Keratinocyte (primary cell): ENCODE data around the gene DNAJC17. TPM values are rescaled to one million over a fixed set of nuclear protein-coding genes. Genes with fewer than 3 reads are reported as not detected.

Experiments used
- DNase-seq: peaks from one replicate; pipeline ENCODE4 v3.0.0-alpha.2; 2011; ENCODE audit warnings: low read depth, missing footprints, low spot score
- FAIRE-seq: peaks from 2 replicates; lab custom pipeline; 2011; peaks lifted over from hg19 to GRCh38; lab: Jason Lieb, UNC
- H2AFZ ChIP-seq: 2 replicates; pipeline ENCODE4 v1.6.0; 2012; ENCODE audit warnings: low read length, control low read depth, inconsistent platforms; ENCODE audit not compliant: control insufficient read depth
- H3K27ac ChIP-seq: 2 replicates; pipeline ENCODE4 v1.5.1; 2011; ENCODE audit warnings: low read length; ENCODE audit not compliant: control insufficient read depth, insufficient read depth
- H3K27me3 ChIP-seq: 3 replicates; pipeline ENCODE4 v1.6.0; 2011; ENCODE audit warnings: low read length; ENCODE audit not compliant: control insufficient read depth, insufficient read depth; ENCODE audit errors: extremely low read depth
- H3K36me3 ChIP-seq, 2 experiments: 2 replicates in 1 of 2; 3 replicates in 1 of 2; pipeline ENCODE4 v1.5.1; 2011; ENCODE audit warnings: low read length in 2 of 2, mild to moderate bottlenecking in 1 of 2; ENCODE audit not compliant: control insufficient read depth in 2 of 2, insufficient read depth in 2 of 2; ENCODE audit errors: extremely low read depth in 1 of 2
- H3K4me1 ChIP-seq: 3 replicates; pipeline ENCODE4 v1.5.1; 2011; ENCODE audit warnings: low read length; ENCODE audit not compliant: control insufficient read depth, insufficient read depth; ENCODE audit errors: extremely low read depth
- H3K4me2 ChIP-seq: 3 replicates; pipeline ENCODE4 v1.6.0; 2011; ENCODE audit warnings: low read depth, low read length; ENCODE audit not compliant: control insufficient read depth, insufficient read depth; ENCODE audit errors: extremely low read depth
- H3K4me3 ChIP-seq, 3 experiments: fragments of 200-600 bp in 1 of 3; sonication (generic) in 1 of 3; 2 replicates in 2 of 3; 3 replicates in 1 of 3; pipeline ENCODE4 v1.5.1; 2011 to 2016; ENCODE audit warnings: low read length in 3 of 3, mild to moderate bottlenecking in 3 of 3, control low read depth in 2 of 3, inconsistent platforms in 1 of 3, low read depth in 1 of 3, mixed read lengths in 1 of 3, mixed run types in 1 of 3, moderate library complexity in 1 of 3; ENCODE audit not compliant: control insufficient read depth in 2 of 3, insufficient read depth in 2 of 3; ENCODE audit errors: extremely low read depth in 1 of 3
- H3K79me2 ChIP-seq: 2 replicates; pipeline ENCODE4 v1.6.0; 2012; ENCODE audit warnings: low read length; ENCODE audit not compliant: control insufficient read depth, insufficient read depth
- H3K9ac ChIP-seq: 3 replicates; pipeline ENCODE4 v1.6.0; 2011; ENCODE audit warnings: low read length; ENCODE audit not compliant: control insufficient read depth, insufficient read depth; ENCODE audit errors: extremely low read depth
- H3K9me1 ChIP-seq: 3 replicates; pipeline ENCODE4 v1.6.0; 2011; ENCODE audit warnings: low read length; ENCODE audit not compliant: control insufficient read depth, insufficient read depth; ENCODE audit errors: extremely low read depth
- H3K9me3 ChIP-seq: 2 replicates; pipeline ENCODE4 v1.5.1; 2012; ENCODE audit warnings: low read depth, low read length; ENCODE audit not compliant: control insufficient read depth
- H4K20me1 ChIP-seq: 3 replicates; pipeline ENCODE4 v1.6.0; 2011; ENCODE audit warnings: low read length; ENCODE audit not compliant: control insufficient read depth, insufficient read depth; ENCODE audit errors: extremely low read depth
- CTCF ChIP-seq, 3 experiments: IDR thresholded peaks in 1 of 3; conservative IDR thresholded peaks in 1 of 3; optimal IDR thresholded peaks in 1 of 3; 2 replicates in 2 of 3; 3 replicates in 1 of 3; pipeline versions ENCODE3 to v1.5.1; 2011; ENCODE audit warnings: low read length in 3 of 3, mild to moderate bottlenecking in 3 of 3, moderate library complexity in 2 of 3, control low read depth in 1 of 3, inconsistent platforms in 1 of 3; ENCODE audit not compliant: insufficient read depth in 2 of 3; ENCODE audit errors: extremely low read depth in 1 of 3
- EZH2 ChIP-seq: IDR thresholded peaks from one replicate; pipeline ENCODE4 v1.6.1; 2012; ENCODE audit warnings: inconsistent platforms, mild to moderate bottlenecking, low read length, moderate library complexity
- dilution Hi-C: fragments of 300-500 bp; cut with MboI; formaldehyde crosslinking; loops from one replicate; pipeline ENCODE4 v1.7.0; 2020; ENCODE audit warnings: low sequenced_read_pairs; ENCODE audit not compliant: extremely low pct_ligation_motif_present
- polyA plus RNA-seq, 5 experiments: library from polyadenylated mRNA; depleted of rRNA in 3 of 5; stranded (reverse) in 3 of 5; stranded (forward) in 1 of 5; unstranded in 1 of 5; fragments of >200 nt; gene quantifications; 1 replicate in 1 of 5; 2 replicates in 3 of 5; 3 replicates in 1 of 5; pipeline versions ENCODE4 v1.2.1 to v1.2.3, GENCODE V29; 2011 to 2012; ENCODE audit warnings: missing spikeins in 2 of 5, low read depth in 1 of 5, low replicate concordance in 1 of 5

The DNAJC17 gene
- polyA plus RNA-seq, 1 donor (not counting 4 experiments of a cell fraction or from before 2014, with no cell fraction given): 35.3 TPM

- no peaks in the 10 kb centered on the region for H3K27me3 ChIP-seq
- H3K9me1 ChIP-seq: peaks cover 4% of the 10 kb centered on the region
- H2AFZ ChIP-seq: peak within 1 kb of the TSS; percentile 82
- peaks cover 45% of the 10 kb centered on the region for H3K79me2 ChIP-seq
- DNase-seq: peak; percentile 55
- peak within 1 kb of the TSS; percentile 92 for H3K27ac ChIP-seq
- dilution Hi-C loops: no loop called here
- peaks cover 42% of the 10 kb centered on the region for H3K4me1 ChIP-seq
- H4K20me1 ChIP-seq: peaks cover 21% of the 10 kb centered on the region
- H3K4me2 ChIP-seq: peak within 1 kb of the TSS; percentile 97
- no peak for TF ChIP-seq CTCF (optimal IDR thresholded peaks at IDR 0.05 in 1 of 3, IDR thresholded peaks at IDR 0.05 in 1 of 3, conservative IDR thresholded peaks at IDR 0.05 in 1 of 3; ENCODE audit: extremely low read depth in 1 of 3, insufficient read depth in 2 of 3, low read length in 3 of 3)
- no peak for TF ChIP-seq EZH2
- FAIRE-seq: no peak
- no peaks in the 10 kb centered on the region for H3K9me3 ChIP-seq
- peaks cover 1 to 20% of the 10 kb centered on the region in 2 experiments for H3K36me3 ChIP-seq
- H3K4me3 ChIP-seq: peak within 1 kb of the TSS; percentile 79 to 99 (median 95)
- H3K9ac ChIP-seq: peak within 1 kb of the TSS; percentile 85
These were observed 36.8 kb upstream of the DNAJC17 start, which contains the start of gene SPINT1 for GRCh38 chr15:40843885-40844695. Gene SPINT1 (plus strand): TSS chr15:40844048. CDS start chr15:40844555, 507 bp downstream.

- peaks cover 4% of the 10 kb centered on the region for H3K9me1 ChIP-seq
- no peaks in the 10 kb centered on the region for H3K27me3 ChIP-seq
- H4K20me1 ChIP-seq: peaks cover 21% of the 10 kb centered on the region
- dilution Hi-C loops: no loop called here
- no peaks in the 10 kb centered on the region for H3K9me3 ChIP-seq
- H3K9ac ChIP-seq: peak overlapping the region; percentile 85
- H3K4me1 ChIP-seq: peaks cover 42% of the 10 kb centered on the region
- H3K4me3 ChIP-seq: peak overlapping the region; percentile 79 to 99 (median 95)
- peak overlapping the region; percentile 92 for H3K27ac ChIP-seq
- no peak for DNase-seq
- peak overlapping the region; percentile 82 for H2AFZ ChIP-seq
- H3K79me2 ChIP-seq: peaks cover 39% of the 10 kb centered on the region
- TF ChIP-seq EZH2 (no peak), CTCF (optimal IDR thresholded peaks at IDR 0.05 in 1 of 3, IDR thresholded peaks at IDR 0.05 in 1 of 3, conservative IDR thresholded peaks at IDR 0.05 in 1 of 3; ENCODE audit: extremely low read depth in 1 of 3, insufficient read depth in 2 of 3, low read length in 3 of 3) (no peak)
- H3K4me2 ChIP-seq: peak overlapping the region; percentile 97
- no peak for FAIRE-seq
- H3K36me3 ChIP-seq: peaks cover 1 to 20% of the 10 kb centered on the region in 2 experiments
These were observed 36.1 kb upstream of the DNAJC17 start for GRCh38 chr15:40843261-40843884.
